ENCODE data around the gene ZNF425.
"Not testable (repeated sequence)": the region's sequence is repeated elsewhere in the genome, so short reads cannot be mapped to it uniquely, and the experiment has no call there.

The ZNF425 gene

GRCh38 chr7:149072438-149072775, 53.7 kb downstream of the ZNF425 start:
- no peak for DNase-seq

GRCh38 chr7:149071641-149072437, 54.3 kb downstream of the ZNF425 start:
- no peak for DNase-seq

GRCh38 chr7:149071182-149071635, 54.9 kb downstream of the ZNF425 start:
- no peak for DNase-seq

GRCh38 chr7:149070372-149071125, 55.6 kb downstream of the ZNF425 start:
- no peak for DNase-seq

- DNase-seq: no peak
These were observed 58.3 kb downstream of the ZNF425 start for GRCh38 chr7:149067869-149068268.

GRCh38 chr7:149063476-149063875, 62.6 kb downstream of the ZNF425 start:
- no peak for DNase-seq

GRCh38 chr7:149062217-149062899, 63.8 kb downstream of the ZNF425 start:
- DNase-seq: not testable (repeated sequence)

- no peak for DNase-seq
These were observed 66.0 kb downstream of the ZNF425 start for GRCh38 chr7:149060156-149060555.

- no peak for DNase-seq
These were observed 72.2 kb downstream of the ZNF425 start for GRCh38 chr7:149053885-149054284.

- DNase-seq: no peak
These were observed 72.7 kb downstream of the ZNF425 start for GRCh38 chr7:149053384-149053783.

Data from NCI-H510A (cell line).